HepG2 (cell line): ENCODE measurements around the gene SOCS3. TPM values are rescaled to one million over a fixed set of nuclear protein-coding genes. Genes with fewer than 3 reads are reported as not detected.
A peak's percentile ranks its signal among the peaks of the same experiment; 100 is the strongest.

Experiments used
- CENPX ChIP-seq: sonication (generic); formaldehyde crosslinking; IDR thresholded peaks from 2 replicates; pipeline ENCODE4 v1.9.0; 2021; ENCODE audit warnings: mild to moderate bottlenecking, missing genetic modification reagents, moderate library complexity
- JUN ChIP-seq: sonication (generic); formaldehyde crosslinking; IDR thresholded peaks from 2 replicates; pipeline ENCODE4 v1.4.0; 2020; ENCODE audit warnings: mild to moderate bottlenecking, missing genetic modification reagents
- KDM5B ChIP-seq: sonication (generic); formaldehyde crosslinking; IDR thresholded peaks from 2 replicates; pipeline ENCODE4 v1.4.0; 2020; ENCODE audit warnings: missing genetic modification reagents, mild to moderate bottlenecking, borderline replicate concordance
- MIXL1 ChIP-seq: IDR thresholded peaks from 2 replicates; pipeline ENCODE4 v1.6.1; 2016
- PHF8 ChIP-seq: sonication (generic); formaldehyde crosslinking; IDR thresholded peaks from 2 replicates; pipeline ENCODE4 v1.5.0; 2020; ENCODE audit warnings: missing genetic modification reagents
- POLR2AphosphoS2 ChIP-seq: IDR thresholded peaks from 2 replicates; pipeline ENCODE4 v1.6.1; 2011; ENCODE audit warnings: low read depth, low read length, improper control_type of control experiment
- SALL2 ChIP-seq: sonication (generic); formaldehyde crosslinking; IDR thresholded peaks from 2 replicates; pipeline ENCODE4 v1.8.1; 2023; ENCODE audit warnings: mild to moderate bottlenecking, missing genetic modification reagents, inconsistent platforms
- SIN3A ChIP-seq: IDR thresholded peaks from 2 replicates; pipeline ENCODE4 v1.6.1; 2011; ENCODE audit warnings: low read depth, mild to moderate bottlenecking, control low read depth, low read length, borderline replicate concordance
- SMAD3 ChIP-seq: sonication (generic); formaldehyde crosslinking; IDR thresholded peaks from 2 replicates; pipeline ENCODE4 v1.4.0; 2020; ENCODE audit warnings: missing genetic modification reagents
- WIZ ChIP-seq: sonication (generic); formaldehyde crosslinking; IDR thresholded peaks from 2 replicates; pipeline ENCODE4 v1.5.1; 2020; ENCODE audit warnings: mild to moderate bottlenecking, missing genetic modification reagents
- ZBTB46 ChIP-seq: sonication (generic); formaldehyde crosslinking; IDR thresholded peaks from 2 replicates; pipeline ENCODE4 v1.4.0; 2020; ENCODE audit warnings: mild to moderate bottlenecking, missing genetic modification reagents, borderline replicate concordance
- ZNF138 ChIP-seq: sonication (generic); formaldehyde crosslinking; IDR thresholded peaks from 2 replicates; pipeline ENCODE4 v1.5.0; 2020; ENCODE audit warnings: mild to moderate bottlenecking, low read depth, missing genetic modification reagents
- ZNF160 ChIP-seq: sonication (generic); formaldehyde crosslinking; IDR thresholded peaks from 2 replicates; pipeline ENCODE4 v1.8.0; 2022; ENCODE audit warnings: mild to moderate bottlenecking, inconsistent platforms, missing genetic modification reagents
- ZNF263 ChIP-seq: sonication (generic); formaldehyde crosslinking; IDR thresholded peaks from 2 replicates; pipeline ENCODE4 v1.4.0; 2020; ENCODE audit warnings: missing genetic modification reagents
- ZNF354B ChIP-seq: sonication (generic); formaldehyde crosslinking; IDR thresholded peaks from 2 replicates; pipeline ENCODE4 v1.8.0; 2022; ENCODE audit warnings: mild to moderate bottlenecking, missing genetic modification reagents
- ZNF446 ChIP-seq: sonication (generic); formaldehyde crosslinking; IDR thresholded peaks from 2 replicates; pipeline ENCODE4 v1.5.0; 2020; ENCODE audit warnings: mild to moderate bottlenecking, missing genetic modification reagents
- ZNF512B ChIP-seq: sonication (generic); formaldehyde crosslinking; IDR thresholded peaks from 2 replicates; pipeline ENCODE4 v1.5.1; 2020; ENCODE audit warnings: missing genetic modification reagents, mild to moderate bottlenecking, borderline replicate concordance
- ZNF646 ChIP-seq: sonication (generic); formaldehyde crosslinking; IDR thresholded peaks from 2 replicates; pipeline ENCODE4 v1.9.0; 2021; ENCODE audit warnings: mild to moderate bottlenecking, missing genetic modification reagents
- ZNF792 ChIP-seq: IDR thresholded peaks from 2 replicates; pipeline ENCODE4 v1.6.1; 2016
- ZNF883 ChIP-seq: sonication (generic); formaldehyde crosslinking; IDR thresholded peaks from 2 replicates; pipeline ENCODE4 v1.5.1; 2020; ENCODE audit warnings: mild to moderate bottlenecking, missing genetic modification reagents; ENCODE audit errors: not compliant biosample characterization
- ZSCAN20 ChIP-seq: sonication (generic); formaldehyde crosslinking; IDR thresholded peaks from 2 replicates; pipeline ENCODE4 v1.4.0; 2020; ENCODE audit warnings: missing genetic modification reagents, mild to moderate bottlenecking, borderline replicate concordance
- polyA plus RNA-seq, 8 experiments: library from polyadenylated mRNA; depleted of rRNA in 3 of 8; stranded (reverse) in 7 of 8; unstranded in 1 of 8; fragments of >200 nt; fragmentation: Illumina TruSeq in 4 of 8; extraction: Trizol in 4 of 8; gene quantifications; 2 replicates each; pipeline versions ENCODE4 v1.2.1 to v1.2.3, GENCODE V29; 2011 to 2016; ENCODE audit warnings: low read depth in 4 of 8, missing spikeins in 1 of 8, mixed read lengths in 1 of 8; ENCODE audit not compliant: insufficient read depth in 1 of 8
- total RNA-seq, 5 experiments: library from RNA; depleted of rRNA; stranded (reverse); fragments of >200 nt; fragmentation: Illumina TruSeq; extraction: Trizol; gene quantifications; 2 replicates each; pipeline ENCODE4 v1.2.3, GENCODE V29; 2016; ENCODE audit warnings: low read depth in 1 of 5

SOCS3 gene
- total and polyA plus RNA-seq, 2 of the 13 experiments (the other 11 are each of a cell fraction or from before 2014, with no cell fraction given) = 0.77 to 2.4 TPM

- no peak for TF ChIP-seq ZNF446 (CRISPR knock-in tag)
- TF ChIP-seq SIN3A = peak; percentile 68; the same call in 1 of the 2 replicates
- no peak for TF ChIP-seq ZNF646 (CRISPR knock-in tag)
- no peak for TF ChIP-seq ZNF512B (CRISPR knock-in tag)
- TF ChIP-seq SALL2 (CRISPR knock-in tag) = no peak
- TF ChIP-seq ZBTB46 = no peak
- no peak for TF ChIP-seq POLR2AphosphoS2
- no peak for TF ChIP-seq ZNF138 (CRISPR knock-in tag)
- peak; percentile 26; the same call in 1 of the 2 replicates for TF ChIP-seq KDM5B (CRISPR knock-in tag)
- no peak for TF ChIP-seq PHF8 (CRISPR knock-in tag)
- TF ChIP-seq ZNF883 (CRISPR knock-in tag) = peak; percentile 62
- TF ChIP-seq SMAD3 (CRISPR knock-in tag) = no peak
- TF ChIP-seq JUN (CRISPR knock-in tag) = peak; percentile 88
- TF ChIP-seq ZNF354B (CRISPR knock-in tag) = no peak
- no peak for TF ChIP-seq WIZ
- TF ChIP-seq ZSCAN20 = no peak
- TF ChIP-seq CENPX (CRISPR knock-in tag) = no peak
- no peak for TF ChIP-seq ZNF263 (CRISPR knock-in tag)
- 0 out of 2 replicates have a peak, but pooled peaks have one; percentile 41 for TF ChIP-seq MIXL1
- TF ChIP-seq ZNF160 (CRISPR knock-in tag) = no peak
- no peak for TF ChIP-seq ZNF792 (CRISPR knock-in tag)
Observed at GRCh38 chr17:78399693-78400144, 39.8 kb upstream of the SOCS3 start (continued).
